HG03095 (cell line): ENCODE measurements around the gene ABCA2.
"Not testable (repeated sequence)": the region's sequence is repeated elsewhere in the genome, so short reads cannot be mapped to it uniquely, and the experiment has no call there.

ENCODE experiments used
- ATAC-seq: cut with Tn5 transposase; IDR thresholded peaks from one replicate; pipeline ENCODE4 v1.9.1; 2021; ENCODE audit warnings: moderate library complexity; ENCODE audit not compliant: unreplicated experiment

The ABCA2 gene

DNA sequence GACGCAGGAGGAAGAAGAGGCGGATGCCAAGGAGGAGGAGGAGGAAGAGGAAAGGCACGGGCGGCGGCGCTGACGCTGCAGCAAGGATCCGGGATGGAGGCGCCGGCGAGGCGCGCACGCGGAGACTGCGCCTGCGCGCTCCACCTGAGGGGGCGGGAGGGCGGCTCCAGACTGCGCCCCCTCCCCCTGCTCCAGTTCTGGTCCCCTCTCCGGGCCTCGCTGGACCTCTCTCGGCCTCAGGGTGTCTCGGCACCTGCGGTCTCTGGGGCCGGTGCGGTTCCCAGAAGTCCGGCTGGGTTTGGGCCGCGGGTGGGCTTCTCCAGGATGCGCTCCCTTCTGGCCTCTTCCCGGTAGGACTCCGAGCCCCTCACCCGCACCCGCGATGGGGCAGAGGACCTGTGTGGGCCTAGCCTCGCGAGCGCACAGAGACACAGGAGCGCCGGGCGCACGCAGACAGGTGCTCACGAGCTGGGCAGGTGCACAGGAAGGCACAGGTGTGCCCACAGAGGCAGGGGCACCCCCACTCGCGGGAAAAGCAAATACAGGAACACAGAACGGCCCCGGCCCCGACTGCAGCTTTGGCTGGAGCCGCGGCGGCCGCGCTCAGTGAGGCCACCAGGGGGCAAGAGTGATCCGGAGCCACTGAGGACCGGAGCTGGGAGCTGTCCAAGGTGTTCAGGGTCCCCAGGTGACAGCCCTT is 18.2 kb upstream of the ABCA2 start, which contains the start of gene NPDC1:
TSS of gene NPDC1 (minus strand) at position 90 of the 700 bp plus-strand sequence. CDS start 188 bp downstream, outside the sequence.
- no peak for ATAC-seq

- ATAC-seq, result no peak
These were observed 17.5 kb upstream of the ABCA2 start for GRCh38 chr9:137045294-137046087.

DNA sequence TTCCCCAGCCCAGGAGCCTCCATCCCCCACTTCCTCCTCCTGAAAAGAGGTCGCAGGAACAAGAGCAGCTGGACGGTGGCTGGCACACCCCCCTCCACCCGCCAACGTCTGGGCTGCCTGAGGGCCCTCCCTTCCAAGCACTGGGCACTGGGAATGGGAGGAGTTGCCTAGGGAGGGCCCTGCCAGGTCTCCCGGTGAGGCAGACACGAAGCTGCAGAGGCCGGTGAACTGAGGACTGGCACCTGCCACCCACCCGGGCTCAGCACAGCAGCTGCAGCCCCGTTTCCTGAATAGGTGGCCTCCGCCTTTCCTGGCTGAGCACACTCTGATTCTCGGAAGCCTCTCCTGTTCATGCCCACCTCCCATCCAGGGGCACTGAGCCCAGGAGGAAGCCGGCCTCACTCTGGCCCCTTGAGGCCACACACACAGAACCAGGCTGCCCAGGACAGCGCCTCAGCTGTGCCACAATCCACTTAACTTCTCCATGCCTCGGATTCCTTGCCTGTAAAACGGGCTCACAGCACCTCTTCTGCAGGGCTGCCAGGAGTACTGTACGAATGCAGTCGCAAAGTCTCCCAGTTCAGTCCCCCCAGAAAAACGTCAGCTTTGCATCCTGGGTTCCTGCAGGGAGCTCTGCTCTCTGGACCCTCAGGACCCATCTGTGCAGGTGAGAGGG is 16.6 kb upstream of the ABCA2 start:
- no peak for ATAC-seq

GRCh38 chr9:137044037-137044436 is 16.0 kb upstream of the ABCA2 start:
- ATAC-seq, result no peak

GRCh38 chr9:137042751-137043727 is 15.0 kb upstream of the ABCA2 start:
- no peak for ATAC-seq

- ATAC-seq, result no peak
These were observed 13.1 kb upstream of the ABCA2 start for GRCh38 chr9:137041124-137041523.

GRCh38 chr9:137040568-137040967 is 12.5 kb upstream of the ABCA2 start:
- ATAC-seq, result no peak

GRCh38 chr9:137039611-137040366 is 11.8 kb upstream of the ABCA2 start:
- ATAC-seq, result no peak

GRCh38 chr9:137038916-137039315 is 10.9 kb upstream of the ABCA2 start:
- no peak for ATAC-seq

DNA sequence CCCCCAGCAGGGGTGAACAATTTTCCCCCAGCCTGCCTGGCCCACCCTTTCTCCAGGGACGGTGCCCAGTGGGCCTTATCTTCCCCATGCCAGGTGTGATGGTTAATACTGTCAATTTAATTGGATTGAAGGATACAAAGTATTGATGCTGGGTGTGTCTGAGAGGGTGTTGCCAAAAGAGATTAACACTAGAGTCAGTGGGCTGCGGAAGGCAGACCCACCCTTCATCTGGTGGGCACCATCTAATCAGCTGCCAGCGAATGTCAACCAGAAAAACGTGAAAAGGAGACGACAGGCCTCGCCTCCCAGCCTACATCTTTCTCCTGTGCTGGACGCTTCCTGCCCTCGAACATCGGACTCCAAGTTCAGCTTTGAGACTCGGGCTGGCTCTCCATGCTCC is 9.4 kb upstream of the ABCA2 start:
- no peak for ATAC-seq

- ATAC-seq, result no peak
These were observed 9.0 kb upstream of the ABCA2 start for GRCh38 chr9:137037035-137037434.

DNA sequence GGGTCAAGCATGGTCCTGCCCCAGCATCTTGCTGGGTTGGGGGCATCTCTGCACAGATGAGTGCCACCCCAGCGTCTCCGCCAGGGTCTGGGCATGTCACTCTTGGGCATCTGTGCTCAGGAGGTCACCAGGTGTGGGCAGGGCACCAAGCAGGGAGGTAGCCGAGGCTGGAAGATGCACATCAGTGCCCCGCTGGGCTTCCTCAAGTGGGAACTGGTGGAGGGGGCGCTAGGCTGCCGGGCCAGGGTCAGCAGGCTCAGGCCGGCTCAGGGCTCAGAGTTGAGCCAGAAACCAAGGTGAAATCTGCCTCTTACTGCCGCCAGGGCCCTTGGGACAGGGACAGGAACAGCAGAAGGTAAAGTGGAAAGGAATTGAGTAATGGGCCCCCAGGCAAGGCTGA is 7.9 kb upstream of the ABCA2 start:
- ATAC-seq, result no peak

DNA sequence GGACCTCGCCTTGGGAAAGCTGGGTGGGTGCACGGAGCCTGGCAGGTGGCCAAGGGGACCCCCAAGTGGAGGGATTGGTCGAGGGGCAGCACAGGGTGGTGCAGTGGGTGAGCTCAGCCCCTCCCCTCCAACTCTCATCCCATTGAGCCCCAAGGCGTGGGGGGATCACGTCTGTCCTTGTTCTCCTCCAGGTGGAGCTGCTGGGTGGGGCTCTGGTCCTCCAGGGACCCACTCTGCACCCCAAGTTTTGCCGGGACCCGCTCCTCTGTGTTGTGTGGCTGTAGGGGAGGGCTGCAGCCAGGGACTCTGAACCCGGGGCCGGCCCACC is 7.4 kb upstream of the ABCA2 start:
- no peak for ATAC-seq

- peak; percentile 53 for ATAC-seq
These were observed 6.9 kb upstream of the ABCA2 start for GRCh38 chr9:137034709-137035506.

- no peak for ATAC-seq
These were observed 6.1 kb upstream of the ABCA2 start for GRCh38 chr9:137034039-137034708.

DNA sequence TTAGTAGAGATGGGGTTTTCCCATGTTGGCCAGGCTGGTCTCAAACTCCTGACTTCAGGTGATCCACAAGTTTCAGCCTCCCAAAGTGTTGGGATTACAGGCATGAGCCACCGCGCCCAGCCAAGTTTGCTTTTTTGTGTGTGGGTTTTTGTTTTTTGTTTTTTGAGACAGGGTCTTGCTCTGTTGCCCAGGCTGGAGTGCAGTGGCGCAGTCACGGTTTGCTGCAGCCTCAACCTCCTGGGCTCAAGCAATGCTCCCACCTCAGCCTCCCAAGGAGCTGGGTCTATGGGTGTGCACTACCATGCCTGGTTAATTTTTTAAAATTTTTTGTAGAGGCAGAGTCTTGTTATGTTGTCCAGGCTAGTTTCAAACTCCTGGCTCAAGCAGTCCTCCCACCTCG is 5.4 kb upstream of the ABCA2 start:
- not testable (repeated sequence) for ATAC-seq

DNA sequence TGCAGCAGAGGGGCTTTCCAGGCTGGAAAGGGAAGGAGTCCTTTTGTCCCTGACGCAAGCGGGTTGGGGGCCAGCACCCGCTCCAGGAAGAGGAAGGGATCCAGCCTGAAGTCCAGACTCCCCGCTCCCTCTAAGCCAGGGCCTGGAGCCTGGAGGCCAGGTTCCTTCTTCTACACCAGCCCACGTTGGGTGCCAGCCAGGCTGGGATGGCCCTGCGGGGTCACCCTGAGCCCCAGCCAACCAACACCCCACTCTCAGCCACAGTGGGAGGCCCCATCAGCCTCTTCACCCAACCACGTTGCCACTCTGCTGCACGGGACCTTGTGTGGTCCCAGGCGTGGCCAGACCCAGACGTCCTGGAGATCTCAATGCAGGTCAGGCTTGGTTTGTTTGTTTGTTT is 4.8 kb upstream of the ABCA2 start:
- no peak for ATAC-seq

GRCh38 chr9:137031904-137032640 is 4.0 kb upstream of the ABCA2 start, which contains the start of gene FUT7:
TSS of gene FUT7 (minus strand) at chr9:137032088. CDS start at chr9:137031991, 97 bp downstream.
- ATAC-seq, result no peak
